Loucy (cell line): Measurements from ENCODE around the gene HNF1B.

ENCODE experiments used
- H2AFZ ChIP-seq: fragments of 200-600 bp; sonication (generic); 2 replicates; pipeline ENCODE4 v1.6.0; 2016; ENCODE audit warnings: antibody characterized with exemption, mild to moderate bottlenecking, low read length, moderate library complexity
- H3F3A ChIP-seq: fragments of 200-600 bp; 2 replicates; pipeline ENCODE4 v1.6.0; 2016; ENCODE audit warnings: antibody characterized with exemption, low read depth, mild to moderate bottlenecking
- H3K27me3 ChIP-seq: fragments of 200-600 bp; sonication (generic); 2 replicates; pipeline ENCODE4 v1.6.1; 2014; ENCODE audit warnings: low read length, mild to moderate bottlenecking; ENCODE audit not compliant: insufficient read depth, poor library complexity, severe bottlenecking
- H3K36me3 ChIP-seq: fragments of 200-600 bp; sonication (generic); 2 replicates; pipeline ENCODE4 v1.6.1; 2016; ENCODE audit warnings: low read length; ENCODE audit not compliant: insufficient read depth
- H3K4me1 ChIP-seq: fragments of 200-600 bp; sonication (generic); 2 replicates; pipeline ENCODE4 v1.5.1; 2014; ENCODE audit warnings: low read length, mild to moderate bottlenecking; ENCODE audit not compliant: insufficient read depth, poor library complexity, severe bottlenecking
- H3K4me2 ChIP-seq: fragments of 200-600 bp; sonication (generic); 2 replicates; pipeline ENCODE4 v1.6.0; 2014; ENCODE audit warnings: antibody characterized with exemption, low read length, low read depth, mild to moderate bottlenecking; ENCODE audit not compliant: poor library complexity, severe bottlenecking
- H3K4me3 ChIP-seq: fragments of 200-600 bp; sonication (generic); 2 replicates; pipeline ENCODE4 v1.5.1; 2014; ENCODE audit warnings: low read length, mild to moderate bottlenecking, mixed read lengths; ENCODE audit not compliant: poor library complexity, severe bottlenecking
- H3K79me2 ChIP-seq: fragments of 200-600 bp; sonication (generic); 2 replicates; pipeline ENCODE4 v1.6.1; 2014; ENCODE audit warnings: low read length; ENCODE audit not compliant: insufficient read depth
- H3K9ac ChIP-seq: fragments of 200-600 bp; sonication (generic); 2 replicates; pipeline ENCODE4 v1.6.0; 2014; ENCODE audit warnings: mild to moderate bottlenecking, low read depth, low read length, moderate library complexity; ENCODE audit not compliant: poor library complexity, severe bottlenecking
- H3K9me2 ChIP-seq: fragments of 200-600 bp; sonication (generic); replicated peaks from 2 replicates; pipeline ENCODE4 v1.6.1; 2016; ENCODE audit warnings: low read depth, low read length, mixed read lengths
- H3K9me3 ChIP-seq: fragments of 200-600 bp; sonication (generic); 2 replicates; pipeline ENCODE4 v1.6.1; 2014; ENCODE audit warnings: mild to moderate bottlenecking, antibody characterized with exemption, low read length, low read depth; ENCODE audit not compliant: insufficient read depth
- H4K20me1 ChIP-seq: fragments of 200-600 bp; sonication (generic); 2 replicates; pipeline ENCODE4 v1.6.0; 2014; ENCODE audit warnings: antibody characterized with exemption, low read length, mild to moderate bottlenecking; ENCODE audit not compliant: insufficient read depth, poor library complexity, severe bottlenecking
- EZH2phosphoT487 ChIP-seq: fragments of 200-600 bp; IDR thresholded peaks from 2 replicates; pipeline ENCODE4 v1.6.1; 2018; ENCODE audit warnings: antibody characterized with exemption, mild to moderate bottlenecking, moderate library complexity, borderline replicate concordance
- TF ChIP-seq, protein P1 (sequence below): fragments of 200-600 bp; sonication (generic); conservative IDR thresholded peaks from 2 replicates; pipeline ENCODE4 v1.5.1; 2014; ENCODE audit warnings: mild to moderate bottlenecking, antibody characterized with exemption, low read length

The HNF1B gene

DNA sequence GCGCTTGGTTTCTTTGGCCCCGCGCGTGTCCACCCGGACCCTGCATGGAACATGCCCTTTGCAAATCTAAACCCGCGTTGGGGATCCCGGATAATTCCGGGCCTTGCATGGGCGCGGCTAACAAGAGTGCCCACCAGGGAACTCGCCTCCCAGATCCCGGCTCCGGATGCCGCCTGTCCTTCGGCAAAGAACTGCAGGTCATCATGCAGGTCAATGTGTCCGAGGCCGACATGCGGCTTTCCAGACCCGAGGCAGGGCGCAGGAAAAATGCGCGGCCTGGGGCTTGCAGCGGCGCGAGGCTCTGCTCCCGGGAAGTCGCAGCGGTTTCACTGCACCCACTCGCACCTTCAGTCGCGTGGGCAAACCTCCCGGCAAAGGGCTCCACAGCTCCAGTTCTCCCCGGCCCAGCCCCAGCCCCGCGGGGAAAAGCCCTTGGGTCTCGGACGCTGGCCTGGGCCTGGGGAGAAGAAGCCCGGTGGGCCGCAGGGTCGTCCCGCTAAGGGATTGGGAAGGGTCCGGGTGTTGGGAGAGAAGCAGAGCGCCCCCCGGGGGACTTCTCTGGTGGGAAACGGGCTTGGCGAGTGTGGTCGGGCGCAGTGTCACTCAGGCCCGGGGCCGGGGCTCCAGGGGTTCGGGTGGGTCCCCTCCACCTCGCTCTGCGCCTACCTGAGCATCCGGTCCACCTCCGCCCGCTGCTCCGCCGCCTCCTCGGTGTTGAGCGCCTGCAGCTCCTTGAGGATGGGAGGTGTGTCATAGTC is 805 bp downstream of the HNF1B start:
- Histone ChIP-seq H3F3A (no peaks in the 10 kb centered on the region), H3K4me1 (no peaks in the 10 kb centered on the region), H3K9me2 (no peaks in the 10 kb centered on the region), H3K27me3 (no peaks in the 10 kb centered on the region), H3K4me2 (no peak overlapping the region), H3K9me3 (no peaks in the 10 kb centered on the region), H2AFZ (no peak overlapping the region), H3K36me3 (no peaks in the 10 kb centered on the region), H3K4me3 (no peak overlapping the region), H3K9ac (no peak overlapping the region), H4K20me1 (no peaks in the 10 kb centered on the region), H3K79me2 (no peaks in the 10 kb centered on the region)
- TF ChIP-seq, protein P1, sequence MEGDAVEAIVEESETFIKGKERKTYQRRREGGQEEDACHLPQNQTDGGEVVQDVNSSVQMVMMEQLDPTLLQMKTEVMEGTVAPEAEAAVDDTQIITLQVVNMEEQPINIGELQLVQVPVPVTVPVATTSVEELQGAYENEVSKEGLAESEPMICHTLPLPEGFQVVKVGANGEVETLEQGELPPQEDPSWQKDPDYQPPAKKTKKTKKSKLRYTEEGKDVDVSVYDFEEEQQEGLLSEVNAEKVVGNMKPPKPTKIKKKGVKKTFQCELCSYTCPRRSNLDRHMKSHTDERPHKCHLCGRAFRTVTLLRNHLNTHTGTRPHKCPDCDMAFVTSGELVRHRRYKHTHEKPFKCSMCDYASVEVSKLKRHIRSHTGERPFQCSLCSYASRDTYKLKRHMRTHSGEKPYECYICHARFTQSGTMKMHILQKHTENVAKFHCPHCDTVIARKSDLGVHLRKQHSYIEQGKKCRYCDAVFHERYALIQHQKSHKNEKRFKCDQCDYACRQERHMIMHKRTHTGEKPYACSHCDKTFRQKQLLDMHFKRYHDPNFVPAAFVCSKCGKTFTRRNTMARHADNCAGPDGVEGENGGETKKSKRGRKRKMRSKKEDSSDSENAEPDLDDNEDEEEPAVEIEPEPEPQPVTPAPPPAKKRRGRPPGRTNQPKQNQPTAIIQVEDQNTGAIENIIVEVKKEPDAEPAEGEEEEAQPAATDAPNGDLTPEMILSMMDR: no peak
- TF ChIP-seq EZH2phosphoT487: no peak

DNA sequence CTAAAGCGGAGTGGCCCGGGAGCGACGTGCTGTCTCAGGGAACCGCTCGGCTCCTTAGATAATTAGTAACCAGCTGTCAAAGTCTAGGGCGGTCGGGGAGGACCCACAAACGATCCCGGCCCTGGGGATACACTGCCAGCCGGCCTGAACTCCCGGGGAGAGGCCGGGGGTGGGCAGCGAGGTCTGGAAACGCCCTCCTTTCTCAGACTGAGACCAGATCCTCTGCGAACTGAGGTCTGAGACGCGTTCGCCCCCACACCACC is 1.3 kb downstream of the HNF1B start:
- Histone ChIP-seq H4K20me1 (no peaks in the 10 kb centered on the region), H3F3A (no peaks in the 10 kb centered on the region), H3K4me2 (no peak overlapping the region), H3K9me3 (no peaks in the 10 kb centered on the region), H3K27me3 (no peaks in the 10 kb centered on the region), H2AFZ (no peak overlapping the region), H3K9me2 (no peaks in the 10 kb centered on the region), H3K79me2 (no peaks in the 10 kb centered on the region), H3K4me3 (no peak overlapping the region), H3K4me1 (no peaks in the 10 kb centered on the region), H3K9ac (no peak overlapping the region), H3K36me3 (no peaks in the 10 kb centered on the region)
- TF ChIP-seq, protein P1: no peak
- TF ChIP-seq EZH2phosphoT487: no peak

DNA sequence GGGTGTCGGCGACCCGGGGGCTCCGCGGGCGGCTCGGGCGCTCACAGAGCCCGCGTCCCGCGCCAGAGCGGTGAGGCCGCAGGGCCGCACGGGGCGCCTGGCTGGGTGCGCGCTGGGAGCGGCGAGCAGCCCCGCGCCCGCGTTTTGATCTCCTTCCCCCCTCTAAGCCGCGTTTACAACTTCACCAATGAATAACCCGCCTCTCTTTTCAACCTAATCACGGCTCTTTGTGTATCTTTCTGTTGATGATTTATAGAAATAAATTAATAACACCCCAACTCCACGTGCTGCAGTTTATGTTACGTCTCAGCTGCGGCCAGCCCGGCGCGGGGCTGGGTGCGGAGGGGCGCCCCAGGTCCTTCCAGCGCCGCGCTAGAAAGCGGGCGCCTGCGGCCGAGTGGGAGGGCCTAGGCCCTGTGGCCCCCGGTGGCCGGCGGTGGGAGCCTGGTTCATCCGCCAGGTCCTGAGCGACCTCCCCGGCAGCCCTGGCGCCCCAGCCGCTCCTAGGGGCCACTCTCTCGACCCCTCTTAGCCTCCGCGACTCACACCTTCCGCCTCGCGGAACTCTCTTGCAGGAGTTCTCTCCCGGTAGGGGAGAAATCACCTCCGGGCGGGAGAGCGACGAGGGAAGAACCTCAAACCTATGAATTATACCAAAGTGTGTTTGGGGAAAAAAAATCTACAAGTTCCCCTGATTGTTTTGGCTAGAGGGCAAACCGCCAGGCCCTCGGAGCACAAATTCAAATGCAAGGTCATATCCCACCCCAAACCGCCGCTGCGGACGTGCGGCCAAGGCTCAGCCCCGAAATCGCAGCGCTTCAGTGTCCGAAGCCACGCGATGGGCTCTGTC is 1.9 kb downstream of the HNF1B start:
- no peak overlapping the region for H3K4me3 ChIP-seq
- H3K9me3 ChIP-seq: no peaks in the 10 kb centered on the region
- no peaks in the 10 kb centered on the region for H4K20me1 ChIP-seq
- H3K27me3 ChIP-seq: no peaks in the 10 kb centered on the region
- H3K4me1 ChIP-seq: no peaks in the 10 kb centered on the region
- H3K9me2 ChIP-seq: no peaks in the 10 kb centered on the region
- no peaks in the 10 kb centered on the region for H3F3A ChIP-seq
- H3K36me3 ChIP-seq: no peaks in the 10 kb centered on the region
- H2AFZ ChIP-seq: no peak overlapping the region
- H3K9ac ChIP-seq: no peak overlapping the region
- H3K79me2 ChIP-seq: no peaks in the 10 kb centered on the region
- H3K4me2 ChIP-seq: no peak overlapping the region
- TF ChIP-seq, protein P1: no peak
- TF ChIP-seq EZH2phosphoT487: no peak
